Transverse colon (tissue), 4 donors: ENCODE results near the gene KAT2B.

ENCODE experiments used
- EP300 ChIP-seq: sonication (generic); formaldehyde crosslinking; IDR thresholded peaks from one replicate; pipeline ENCODE4 v1.6.1; 2017; ENCODE audit warnings: antibody characterized with exemption, low read depth
- POLR2A ChIP-seq: fragments of 450-650 bp; IDR thresholded peaks from one replicate; pipeline ENCODE4 v1.6.1; 2016; ENCODE audit warnings: antibody characterized with exemption, mild to moderate bottlenecking, moderate library complexity
- POLR2AphosphoS5 ChIP-seq, 3 donors: sonication (generic); formaldehyde crosslinking; IDR thresholded peaks; one replicate each; pipeline ENCODE4 v1.6.1; 2016; ENCODE audit warnings: antibody characterized with exemption in 3 of 3
- TF ChIP-seq, protein P1 (sequence below), 5 experiments: fragments of 200-600 bp in 3 of 5; fragments of 450-650 bp in 2 of 5; sonication (generic) in 3 of 5; IDR thresholded peaks; 1 replicate in 2 of 5; 2 replicates in 3 of 5; pipeline ENCODE4 v1.5.1; 2016 to 2017; ENCODE audit warnings: antibody characterized with exemption in 5 of 5, inconsistent platforms in 3 of 5, mild to moderate bottlenecking in 2 of 5, moderate library complexity in 1 of 5

DNA sequence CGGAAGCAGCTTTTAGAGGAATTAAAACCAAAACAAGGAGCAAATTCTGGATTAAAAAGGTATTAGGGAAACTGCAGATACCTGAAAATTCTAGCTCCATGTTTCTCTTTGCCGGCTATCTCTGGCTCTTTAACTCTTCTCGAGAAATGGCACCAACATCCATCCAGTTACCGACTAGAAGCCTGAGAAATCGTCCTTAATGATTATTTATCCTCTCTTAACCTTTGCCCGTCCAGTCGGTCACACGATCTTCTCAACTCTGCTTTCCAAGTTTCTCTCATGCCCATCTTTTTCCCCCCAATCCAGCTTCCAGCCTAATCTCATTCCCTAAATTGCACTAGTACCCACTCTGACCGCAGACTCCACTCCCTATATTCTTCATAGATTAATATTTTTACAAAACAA lies 146.4 kb downstream of the KAT2B start:
- TF ChIP-seq, protein P1, sequence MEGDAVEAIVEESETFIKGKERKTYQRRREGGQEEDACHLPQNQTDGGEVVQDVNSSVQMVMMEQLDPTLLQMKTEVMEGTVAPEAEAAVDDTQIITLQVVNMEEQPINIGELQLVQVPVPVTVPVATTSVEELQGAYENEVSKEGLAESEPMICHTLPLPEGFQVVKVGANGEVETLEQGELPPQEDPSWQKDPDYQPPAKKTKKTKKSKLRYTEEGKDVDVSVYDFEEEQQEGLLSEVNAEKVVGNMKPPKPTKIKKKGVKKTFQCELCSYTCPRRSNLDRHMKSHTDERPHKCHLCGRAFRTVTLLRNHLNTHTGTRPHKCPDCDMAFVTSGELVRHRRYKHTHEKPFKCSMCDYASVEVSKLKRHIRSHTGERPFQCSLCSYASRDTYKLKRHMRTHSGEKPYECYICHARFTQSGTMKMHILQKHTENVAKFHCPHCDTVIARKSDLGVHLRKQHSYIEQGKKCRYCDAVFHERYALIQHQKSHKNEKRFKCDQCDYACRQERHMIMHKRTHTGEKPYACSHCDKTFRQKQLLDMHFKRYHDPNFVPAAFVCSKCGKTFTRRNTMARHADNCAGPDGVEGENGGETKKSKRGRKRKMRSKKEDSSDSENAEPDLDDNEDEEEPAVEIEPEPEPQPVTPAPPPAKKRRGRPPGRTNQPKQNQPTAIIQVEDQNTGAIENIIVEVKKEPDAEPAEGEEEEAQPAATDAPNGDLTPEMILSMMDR (IDR thresholded peaks at IDR 0.05) = peak in 1 of 5 experiments; percentile 7
- TF ChIP-seq EP300 (no peak), POLR2A (no peak), POLR2AphosphoS5 (IDR thresholded peaks at IDR 0.05) (no peak)
